Glomerular visceral epithelial cell (primary cell): Measurements from ENCODE around the gene NUDT3.
"Not testable (repeated sequence)": the region's sequence is repeated elsewhere in the genome, so short reads cannot be mapped to it uniquely, and the experiment has no call there.

ENCODE experiments used
- DNase-seq: peaks from one replicate; pipeline ENCODE4 v3.0.0-alpha.2; 2016; ENCODE audit errors: extremely low spot score

Gene NUDT3

GRCh38 chr6:34393191-34393965 is 909 bp upstream of the NUDT3 start:
- no peak for DNase-seq

DNA sequence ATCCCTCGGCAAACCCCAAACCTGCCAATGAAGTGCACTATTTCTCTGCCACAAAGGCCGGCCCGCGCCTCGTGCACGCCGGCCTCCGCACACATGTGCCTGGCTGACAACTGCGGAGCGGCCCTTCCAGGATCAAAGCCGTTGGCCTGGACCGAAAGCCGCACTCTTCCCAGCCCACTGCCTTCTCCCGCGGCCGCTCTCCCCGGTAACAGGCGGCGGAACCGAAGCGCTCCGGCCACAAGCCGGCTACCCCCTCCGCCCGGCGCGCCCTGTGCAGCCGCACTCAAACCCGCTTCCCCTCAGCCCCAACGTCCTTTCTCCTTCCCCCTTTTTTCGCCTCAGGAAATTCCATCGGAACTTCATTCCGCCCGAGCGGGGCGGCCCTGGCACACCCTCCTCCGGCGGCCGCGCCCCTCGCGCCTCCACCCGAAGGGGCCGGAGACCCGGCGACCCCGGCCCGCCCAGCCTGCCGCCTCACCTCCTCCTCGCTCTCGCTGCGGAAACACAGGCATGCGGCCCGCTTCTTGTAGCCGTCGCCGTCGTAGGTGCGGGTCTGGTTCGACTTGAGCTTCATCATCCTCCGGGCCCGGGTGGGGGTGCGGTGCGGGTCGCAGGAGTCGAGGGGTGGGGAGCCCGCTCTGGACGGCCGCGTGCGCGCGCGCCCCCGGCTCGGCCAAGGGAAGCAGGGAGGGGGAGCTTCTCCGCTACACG is 528 bp downstream of the NUDT3 start:
- peak; percentile 57 for DNase-seq

DNA sequence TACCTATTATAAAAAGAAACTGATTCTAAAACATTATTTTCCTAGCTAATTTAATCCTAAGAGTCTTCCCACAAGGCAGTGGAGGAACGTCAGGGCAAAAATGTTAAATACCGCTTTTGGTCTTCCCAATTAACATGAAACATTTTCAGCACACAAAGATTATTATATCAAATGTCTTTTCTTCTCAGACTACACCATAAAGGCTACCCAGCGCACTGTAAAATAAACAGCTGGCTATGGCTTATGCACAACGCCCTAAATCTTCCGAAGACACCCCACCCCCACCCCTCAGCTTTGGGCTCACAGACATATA is 1.0 kb downstream of the NUDT3 start:
- no peak for DNase-seq

DNA sequence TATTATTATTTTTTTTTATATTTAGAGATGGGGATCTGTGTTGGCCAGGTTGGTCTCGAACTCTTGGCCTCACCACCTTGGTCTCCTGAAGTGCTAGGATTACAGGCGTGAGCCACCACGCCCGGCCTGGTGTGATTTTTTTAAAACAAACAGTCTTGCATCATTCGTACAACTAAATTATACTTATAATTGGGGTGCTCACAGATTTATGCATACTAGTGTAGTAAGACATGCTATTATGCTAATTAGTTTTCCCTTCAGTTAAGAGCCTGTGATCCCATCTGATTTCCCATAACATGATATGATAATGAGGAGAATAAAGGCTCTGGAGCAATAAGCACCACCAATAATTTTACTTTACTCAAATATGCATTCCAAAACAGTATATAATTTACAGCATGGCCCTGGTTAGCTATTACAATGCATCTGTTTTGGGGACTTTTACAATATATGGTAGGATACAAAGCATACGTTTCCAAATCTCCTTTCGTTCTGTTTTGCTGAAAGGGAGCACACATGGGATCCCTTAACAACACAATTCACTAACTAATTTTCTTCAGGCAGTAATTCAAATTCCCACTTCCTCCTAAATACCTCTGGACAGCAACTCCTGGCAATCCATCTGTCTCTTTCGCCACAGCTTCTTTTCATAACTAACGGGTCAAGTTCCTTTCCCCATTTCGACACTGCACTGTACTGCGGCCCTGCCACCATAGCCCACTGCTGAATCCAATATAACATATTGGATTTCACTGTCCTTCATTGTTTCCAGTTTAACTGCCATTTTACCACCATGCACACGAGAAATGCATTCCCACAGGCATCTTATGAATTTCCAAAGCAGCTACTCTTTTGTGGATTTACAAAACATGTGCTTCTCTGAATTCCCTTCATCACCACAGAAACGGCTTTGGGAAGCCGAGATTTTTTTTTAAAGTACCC is 1.7 kb downstream of the NUDT3 start:
- DNase-seq, result peak; percentile 46

- DNase-seq, result no peak
Observed at GRCh38 chr6:34389034-34389433, 3.4 kb downstream of the NUDT3 start.

DNA sequence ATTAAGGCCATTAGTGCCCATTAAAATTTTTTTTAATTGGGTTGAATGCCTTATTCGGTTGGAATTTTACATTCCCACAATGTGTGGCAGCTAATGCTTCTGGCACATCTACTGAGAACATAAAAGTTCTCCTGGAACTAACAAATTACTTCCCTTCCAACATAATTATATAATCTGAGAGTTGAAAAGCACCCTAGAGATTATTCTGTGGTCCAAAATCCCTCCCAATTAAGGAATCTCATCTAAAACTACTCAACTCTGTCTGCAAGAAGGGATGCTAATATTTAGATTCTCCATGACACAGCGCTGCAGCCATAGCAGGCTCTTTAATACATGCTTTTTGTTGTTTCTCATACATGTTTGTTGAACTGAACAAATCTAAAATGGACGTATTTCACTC is 4.0 kb downstream of the NUDT3 start:
- no peak for DNase-seq

DNA sequence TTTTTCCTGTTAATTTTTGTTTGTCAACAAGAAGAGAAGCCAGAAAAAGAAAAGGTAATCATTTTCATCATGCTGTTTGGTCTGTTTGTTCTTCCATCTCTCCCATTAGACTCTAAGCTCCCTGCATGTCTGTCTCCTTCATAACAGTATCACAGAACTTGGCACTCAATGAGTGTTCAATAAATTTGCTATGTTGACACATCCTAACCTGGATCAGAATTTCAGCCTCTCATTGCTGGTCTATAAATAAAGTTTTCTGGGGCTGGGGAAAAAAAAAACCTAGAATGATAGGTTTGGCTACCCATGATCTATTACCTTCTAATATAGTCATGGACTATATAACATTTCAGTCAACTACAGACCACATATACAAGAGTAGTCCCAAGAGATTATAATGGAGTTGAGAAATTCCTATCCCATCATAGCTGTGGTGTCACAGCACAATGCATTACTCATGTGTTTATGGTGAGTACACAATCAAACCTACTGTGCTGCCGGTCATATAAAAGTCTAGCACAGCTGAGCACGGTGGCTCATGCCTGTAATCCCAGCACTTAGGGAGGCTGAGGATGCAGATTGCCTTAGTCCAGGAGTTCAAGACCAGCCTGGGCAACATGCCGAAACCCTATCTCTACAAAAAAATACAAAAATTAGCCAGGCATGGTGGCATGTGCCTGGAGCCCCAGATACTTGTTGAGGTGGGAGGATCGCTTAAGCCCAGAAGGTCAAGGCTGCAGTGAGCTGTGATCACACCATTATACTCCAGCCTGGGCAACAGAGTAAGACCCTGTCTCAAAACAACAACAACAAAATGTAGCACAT is 5.9 kb downstream of the NUDT3 start:
- DNase-seq, result peak; percentile 33

DNA sequence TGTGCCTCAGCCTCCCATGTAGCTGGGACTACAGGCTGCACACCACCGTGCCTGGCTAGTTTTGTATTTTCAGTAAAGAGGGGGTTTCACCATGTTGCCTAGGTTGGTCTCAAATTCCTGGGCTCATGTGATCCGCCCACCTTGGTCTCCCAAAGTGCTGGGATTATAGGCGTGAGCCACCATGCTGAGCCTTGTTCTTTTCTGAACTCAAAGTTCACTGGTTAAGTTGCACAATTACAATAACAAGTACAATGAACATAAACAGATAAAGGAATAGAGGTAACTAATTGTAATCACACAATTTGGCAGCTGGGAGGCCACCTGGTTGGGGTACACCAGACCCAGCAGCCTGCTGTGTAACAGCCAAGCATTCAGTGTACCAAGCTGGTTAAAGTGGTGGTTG is 6.7 kb downstream of the NUDT3 start:
- DNase-seq, result no peak

- DNase-seq, result no peak
Observed at GRCh38 chr6:34384321-34385153, 7.9 kb downstream of the NUDT3 start.

DNA sequence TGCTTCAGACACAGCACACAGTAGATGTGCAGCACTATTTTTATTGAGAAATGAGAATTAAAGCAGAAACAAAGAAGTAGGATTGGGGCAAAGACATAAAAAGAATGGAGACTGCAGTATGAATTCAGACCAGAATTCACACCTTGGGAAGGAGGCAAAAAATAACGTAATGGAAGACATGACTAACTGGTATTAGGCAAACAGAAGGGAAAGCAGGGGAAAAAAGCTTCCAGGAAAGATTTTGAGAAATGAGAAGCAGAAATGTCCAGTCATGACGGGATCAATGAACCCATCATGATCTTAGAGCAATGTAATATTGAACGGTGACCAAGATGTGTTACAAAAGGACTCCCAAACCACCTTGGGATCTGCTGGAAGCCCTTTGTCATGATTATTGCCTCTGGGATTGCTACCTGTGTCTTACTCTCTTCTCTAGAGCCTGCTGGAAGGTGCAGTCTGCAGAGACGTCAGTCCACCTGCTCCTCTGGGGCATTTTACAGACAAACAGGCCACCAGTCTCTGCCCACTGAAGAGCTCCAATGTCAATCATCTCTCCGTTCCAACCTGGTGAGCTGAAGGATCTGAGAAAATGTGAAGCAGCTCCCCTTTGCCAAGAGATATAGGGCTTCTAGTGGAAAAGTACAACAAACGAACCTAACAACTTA is 8.7 kb downstream of the NUDT3 start:
- no peak for DNase-seq

GRCh38 chr6:34383161-34383631 is 9.3 kb downstream of the NUDT3 start:
- peak; percentile 35 for DNase-seq

DNA sequence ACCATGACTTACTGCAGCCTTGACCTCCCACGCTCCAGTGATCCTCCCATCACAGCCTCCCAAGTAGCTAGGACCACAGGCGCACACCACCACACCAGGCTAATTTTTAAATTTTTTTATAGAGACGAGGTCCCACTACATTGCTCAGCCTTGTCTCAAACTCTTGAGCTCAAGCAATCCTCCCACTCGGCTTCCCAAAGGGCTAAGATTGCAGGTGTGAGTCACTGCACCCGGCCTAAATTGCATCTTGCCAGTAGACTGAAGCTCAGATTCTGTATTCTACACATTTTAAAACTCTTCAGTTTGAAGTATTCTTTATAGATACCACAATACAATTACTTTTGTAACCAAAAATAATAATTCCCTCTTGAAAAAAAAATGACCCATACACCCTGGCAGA is 11.4 kb downstream of the NUDT3 start:
- no peak for DNase-seq

GRCh38 chr6:34378470-34378869 is 14.0 kb downstream of the NUDT3 start:
- DNase-seq, result no peak

DNA sequence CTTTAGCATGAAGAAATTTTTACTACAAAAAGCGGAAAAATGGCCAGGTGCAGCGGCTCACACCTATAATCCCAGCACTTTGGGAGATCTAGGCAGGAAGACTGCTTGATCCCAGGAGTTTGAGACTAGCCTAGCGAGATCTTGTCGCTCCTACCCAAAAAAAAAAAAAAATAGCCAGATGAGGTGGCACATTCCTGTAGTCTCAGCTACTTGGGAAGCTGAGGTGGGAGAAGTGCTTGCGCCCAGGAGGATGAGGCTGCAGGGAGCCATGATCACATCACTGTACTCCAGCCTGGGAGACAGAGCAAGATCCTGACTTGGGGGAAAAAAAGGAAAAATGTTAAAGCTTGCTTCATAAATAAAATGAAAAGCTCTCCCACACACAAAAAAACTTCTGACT is 14.5 kb downstream of the NUDT3 start:
- no peak for DNase-seq

- DNase-seq, result not testable (repeated sequence)
Observed at GRCh38 chr6:34377571-34377970, 14.9 kb downstream of the NUDT3 start.

- no peak for DNase-seq
Observed at GRCh38 chr6:34375833-34376232, 16.6 kb downstream of the NUDT3 start.

DNA sequence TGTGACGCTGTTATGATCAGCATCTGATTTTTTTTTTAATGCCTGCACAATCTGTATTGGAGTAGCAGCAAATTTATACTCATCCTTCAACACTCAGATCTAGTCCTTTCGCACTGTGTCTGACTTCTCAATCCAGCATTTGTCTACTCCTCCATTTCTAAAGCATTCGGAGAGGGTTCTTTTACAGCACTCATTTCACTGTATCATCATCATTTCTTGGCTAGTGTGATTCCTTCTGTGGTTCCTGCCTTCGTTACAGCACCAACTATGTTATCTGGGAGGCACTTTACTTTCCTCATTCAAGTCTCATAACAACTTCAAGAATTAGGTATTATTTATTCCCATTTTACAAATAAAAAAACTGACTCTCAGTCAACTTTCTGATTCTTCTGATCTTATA is 18.0 kb downstream of the NUDT3 start:
- DNase-seq, result no peak

- no peak for DNase-seq
Observed at GRCh38 chr6:34374069-34374468, 18.4 kb downstream of the NUDT3 start.

DNA sequence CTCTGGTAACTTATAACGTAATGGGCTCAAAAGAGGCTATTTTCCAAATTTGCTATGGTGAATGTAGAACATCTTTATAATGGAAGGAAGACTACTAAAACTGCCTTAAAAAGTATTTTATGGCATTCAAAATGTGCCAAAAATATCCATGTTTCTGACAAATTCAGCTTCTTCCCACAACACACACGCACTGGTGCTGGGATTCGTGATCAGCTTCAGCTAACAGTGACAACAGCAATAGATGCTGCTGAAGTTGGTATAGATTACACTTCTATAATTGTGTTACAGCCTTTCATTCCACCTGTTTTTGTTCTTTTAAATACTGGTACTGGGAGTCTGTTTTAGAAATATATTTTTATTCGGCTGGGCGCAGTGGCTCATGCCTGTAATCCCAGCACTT is 19.0 kb downstream of the NUDT3 start:
- no peak for DNase-seq

- DNase-seq, result not testable (repeated sequence)
Observed at GRCh38 chr6:34371865-34372264, 20.6 kb downstream of the NUDT3 start.
